ENCODE data around the gene ENPP3.

The ENPP3 gene

DNA sequence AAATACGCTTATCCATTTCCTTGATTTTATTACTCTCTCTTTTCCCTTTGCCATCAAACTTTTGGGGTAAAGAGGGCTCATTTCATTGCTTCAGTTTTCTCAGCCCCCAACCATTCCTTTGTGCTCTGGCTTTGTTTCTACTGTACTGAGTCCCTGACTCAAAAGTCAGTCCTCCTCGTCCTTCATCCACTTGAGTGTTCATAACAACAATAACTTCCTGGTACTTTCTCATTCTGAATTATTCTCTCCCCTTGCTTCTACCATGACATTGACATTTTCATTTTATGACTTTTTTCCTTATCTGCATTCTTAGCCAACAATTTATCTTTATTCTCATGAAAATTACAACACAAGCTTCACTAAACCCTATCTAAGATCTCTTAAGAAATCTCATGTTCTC lies 911 bp downstream of the ENPP3 start:
- no peak for TF ChIP-seq CTCF (IDR thresholded peaks at IDR 0.05; ENCODE audit: insufficient read depth, low read length, poor library complexity, severe bottlenecking)

GRCh38 chr6:131640100-131640499 lies 3.0 kb downstream of the ENPP3 start:
- no peak overlapping the region for H3K4me3 ChIP-seq (replicated peaks; ENCODE audit: low read depth, low read length)
- no peaks in the 10 kb centered on the region for H3K36me3 ChIP-seq (ENCODE audit: control insufficient read depth, insufficient read depth, low read length)
- TF ChIP-seq CTCF (IDR thresholded peaks at IDR 0.05; ENCODE audit: insufficient read depth, low read length, poor library complexity, severe bottlenecking) = no peak
- H3K27me3 ChIP-seq (replicated peaks; ENCODE audit: control insufficient read depth, insufficient read depth, low read length) = no peaks in the 10 kb centered on the region; the same call in 1 of the 2 replicates
- peak; percentile 6 for DNase-seq (ENCODE audit: extremely low read depth, insufficient read length)

More for the DNA sequence above, 911 bp downstream of the ENPP3 start:
- Histone ChIP-seq H3K36me3 (ENCODE audit: control insufficient read depth, insufficient read depth, low read length) (no peaks in the 10 kb centered on the region), H3K27me3 (replicated peaks; ENCODE audit: control insufficient read depth, insufficient read depth, low read length) (no peaks in the 10 kb centered on the region; the same call in 1 of the 2 replicates), H3K4me3 (replicated peaks; ENCODE audit: low read depth, low read length) (no peak overlapping the region)
- DNase-seq (ENCODE audit: extremely low read depth, insufficient read length) = no peak

DNA sequence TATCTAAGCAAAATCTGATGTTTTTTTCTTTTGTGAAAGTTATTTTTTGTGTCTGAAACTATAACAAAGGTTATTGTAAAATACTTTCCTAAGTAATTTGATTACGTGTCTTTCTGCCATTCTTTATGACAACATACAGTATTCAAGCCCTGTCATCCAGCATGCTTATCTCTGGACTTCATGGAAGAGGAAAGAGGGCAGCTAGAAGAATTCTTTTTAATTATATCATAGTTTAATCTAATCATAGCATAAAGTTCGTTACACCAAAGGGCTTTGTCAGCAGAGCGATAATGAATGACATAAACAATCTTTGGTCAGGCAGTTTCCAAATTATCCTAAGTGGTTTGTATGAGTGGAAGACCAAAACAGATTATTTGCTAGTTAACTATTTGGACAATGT lies 3.5 kb downstream of the ENPP3 start:
- Histone ChIP-seq H3K36me3 (ENCODE audit: control insufficient read depth, insufficient read depth, low read length) (no peaks in the 10 kb centered on the region), H3K27me3 (replicated peaks; ENCODE audit: control insufficient read depth, insufficient read depth, low read length) (no peaks in the 10 kb centered on the region; the same call in 1 of the 2 replicates), H3K4me3 (replicated peaks; ENCODE audit: low read depth, low read length) (no peak overlapping the region)
- no peak for DNase-seq (ENCODE audit: extremely low read depth, insufficient read length)
- TF ChIP-seq CTCF (IDR thresholded peaks at IDR 0.05; ENCODE audit: insufficient read depth, low read length, poor library complexity, severe bottlenecking) = no peak

GRCh38 chr6:131641554-131641953 lies 4.5 kb downstream of the ENPP3 start:
- no peak for TF ChIP-seq CTCF (IDR thresholded peaks at IDR 0.05; ENCODE audit: insufficient read depth, low read length, poor library complexity, severe bottlenecking)
- Histone ChIP-seq H3K4me3 (replicated peaks; ENCODE audit: low read depth, low read length) (no peak overlapping the region), H3K36me3 (ENCODE audit: control insufficient read depth, insufficient read depth, low read length) (no peaks in the 10 kb centered on the region), H3K27me3 (replicated peaks; ENCODE audit: control insufficient read depth, insufficient read depth, low read length) (no peaks in the 10 kb centered on the region; the same call in 1 of the 2 replicates)
- no peak for DNase-seq (ENCODE audit: extremely low read depth, insufficient read length)

- no peak for DNase-seq (ENCODE audit: extremely low read depth, insufficient read length)
- no peak for TF ChIP-seq CTCF (IDR thresholded peaks at IDR 0.05; ENCODE audit: insufficient read depth, low read length, poor library complexity, severe bottlenecking)
- no peaks in the 10 kb centered on the region for H3K36me3 ChIP-seq (ENCODE audit: control insufficient read depth, insufficient read depth, low read length)
- no peak overlapping the region for H3K4me3 ChIP-seq (replicated peaks; ENCODE audit: low read depth, low read length)
- no peaks in the 10 kb centered on the region; the same call in 1 of the 2 replicates for H3K27me3 ChIP-seq (replicated peaks; ENCODE audit: control insufficient read depth, insufficient read depth, low read length)
Measured at GRCh38 chr6:131642565-131642964, 5.5 kb downstream of the ENPP3 start.
